GM12878 (cell line): ENCODE data around the gene LRCH4. TPM values are rescaled to one million over a fixed set of nuclear protein-coding genes. Genes with fewer than 3 reads are reported as not detected.

ENCODE experiments used
- ATAC-seq: fragments of 200-7000 bp; cut with Tn5 transposase; 3 replicates; pipeline ENCODE4 v1.9.1; 2020; ENCODE audit warnings: mild to moderate bottlenecking, moderate library complexity
- BruUV-seq: library from RNA; stranded (reverse); fragments of 400-500 nt; replicated peaks from 2 replicates; lab custom pipeline; 2021; lab: Mats Ljungman, UMichigan
- CTCF ChIA-PET: fragments of 300-600 bp; sonication (Branson Sonifier 250); formaldehyde crosslinking; extraction: SDS; loops from one replicate; lab custom pipeline; 2021; ENCODE audit warnings: inconsistent platforms; lab: Yijun Ruan, JAX
- POLR2A ChIA-PET: fragments of 350-600 bp; formaldehyde crosslinking; extraction: SDS; loops from one replicate; lab custom pipeline; 2021; ENCODE audit warnings: inconsistent platforms; lab: Charles Lee
- RAD21 ChIA-PET: fragments of 300-600 bp; sonication (Branson Sonifier 250); formaldehyde crosslinking; loops from one replicate; lab custom pipeline; 2023; ENCODE audit warnings: antibody characterized with exemption; ENCODE audit not compliant: unreplicated experiment; lab: Charles Lee
- SMC1A ChIA-PET: fragments of 300-600 bp; sonication (Branson Sonifier 250); formaldehyde crosslinking; loops from one replicate; lab custom pipeline; 2023; ENCODE audit not compliant: unreplicated experiment, uncharacterized antibody; lab: Charles Lee
- DNase-seq: peaks from one replicate; pipeline ENCODE4 v3.0.0-alpha.2; 2011; ENCODE audit warnings: low read depth, low spot score
- FAIRE-seq: peaks from 3 replicates; lab custom pipeline; 2011; peaks lifted over from hg19 to GRCh38; lab: Jason Lieb, UNC
- H2AFZ ChIP-seq: 2 replicates; pipeline ENCODE4 v1.6.0; 2011; ENCODE audit warnings: low read depth, low read length, control low read depth; ENCODE audit not compliant: control insufficient read depth
- H3K27ac ChIP-seq: 2 replicates; pipeline ENCODE4 v1.5.1; 2011; ENCODE audit warnings: control low read depth; ENCODE audit not compliant: control insufficient read depth, insufficient read depth
- H3K27me3 ChIP-seq, 2 experiments: replicated peaks in 1 of 2; 2 replicates each; pipeline versions ENCODE4 v1.6.0 to v1.6.1; 2011; ENCODE audit warnings: low read length in 1 of 2; ENCODE audit not compliant: control insufficient read depth in 2 of 2, insufficient read depth in 2 of 2
- H3K36me3 ChIP-seq, 2 experiments: 2 replicates each; pipeline ENCODE4 v1.5.1; 2011; ENCODE audit warnings: low read length in 1 of 2; ENCODE audit not compliant: control insufficient read depth in 2 of 2, insufficient read depth in 2 of 2
- H3K4me1 ChIP-seq: 2 replicates; pipeline ENCODE4 v1.6.1; 2011; ENCODE audit warnings: mild to moderate bottlenecking, low read length, moderate library complexity, mixed read lengths; ENCODE audit not compliant: control insufficient read depth, insufficient read depth
- H3K4me2 ChIP-seq: 2 replicates; pipeline ENCODE4 v1.6.0; 2011; ENCODE audit warnings: control low read depth; ENCODE audit not compliant: control insufficient read depth, insufficient read depth
- H3K4me3 ChIP-seq: fragments of 200-600 bp; sonication (generic); 2 replicates; pipeline ENCODE4 v1.5.1; 2016
- H3K79me2 ChIP-seq: 2 replicates; pipeline ENCODE4 v1.6.0; 2011; ENCODE audit warnings: low read length; ENCODE audit not compliant: control insufficient read depth, insufficient read depth
- H3K9ac ChIP-seq: 2 replicates; pipeline ENCODE4 v1.8.0; 2011; ENCODE audit warnings: low read length, control low read depth, mixed read lengths; ENCODE audit not compliant: control insufficient read depth, insufficient read depth
- H3K9me3 ChIP-seq: replicated peaks from 3 replicates; pipeline ENCODE4 v1.5.1; 2011; ENCODE audit warnings: mild to moderate bottlenecking, low read length; ENCODE audit not compliant: control insufficient read depth, insufficient read depth
- H4K20me1 ChIP-seq: 2 replicates; pipeline ENCODE4 v1.6.0; 2011; ENCODE audit not compliant: control insufficient read depth, insufficient read depth
- BCL3 ChIP-seq: IDR thresholded peaks from 2 replicates; pipeline ENCODE4 v1.6.1; 2011; ENCODE audit warnings: borderline replicate concordance, low read depth, mild to moderate bottlenecking, moderate library complexity, low read length; ENCODE audit not compliant: insufficient read depth, poor library complexity, severe bottlenecking
- ETV6 ChIP-seq, 2 experiments: fragments of 450-650 bp in 1 of 2; IDR thresholded peaks in 1 of 2; conservative IDR thresholded peaks in 1 of 2; 2 replicates each; pipeline ENCODE4 v1.6.1; 2014; ENCODE audit warnings: antibody characterized with exemption in 1 of 2, borderline replicate concordance in 1 of 2, low read depth in 1 of 2, mild to moderate bottlenecking in 1 of 2, moderate library complexity in 1 of 2
- GABPA ChIP-seq: IDR thresholded peaks from 2 replicates; pipeline ENCODE4 v1.6.1; 2014; ENCODE audit warnings: antibody characterized with exemption, low read depth, mild to moderate bottlenecking, inconsistent platforms
- HDGF ChIP-seq: fragments of 450-650 bp; IDR thresholded peaks from 2 replicates; pipeline ENCODE4 v1.6.1; 2016; ENCODE audit warnings: antibody characterized with exemption
- USF2 ChIP-seq: IDR thresholded peaks from 2 replicates; pipeline ENCODE4 v1.6.1; 2011; ENCODE audit warnings: low read depth, low read length, improper control_type of control experiment, borderline replicate concordance
- WGBS: methylation state at CpG from one replicate; pipeline ENCODE4 v1.1.6; 2016; ENCODE audit warnings: low lambda C conversion rate; ENCODE audit not compliant: insufficient replicate concordance, insufficient coverage; ENCODE audit errors: missing lambda C conversion rate; 5-methylcytosine and 5-hydroxymethylcytosine counted together
- in situ Hi-C: fragments of 300-500 bp; cut with MboI; formaldehyde crosslinking; loops from 9 replicates; pipeline ENCODE4 v1.14.3; 2018; ENCODE audit warnings: mixed read lengths
- intact Hi-C: fragments of 100-400 bp; cut with micrococcal nuclease; formaldehyde crosslinking; loops from one replicate; pipeline ENCODE4 v1.14.2; 2022; ENCODE audit not compliant: unreplicated experiment
- polyA plus RNA-seq, 11 experiments: library from polyadenylated mRNA; depleted of rRNA in 4 of 11; unstranded in 6 of 11; stranded (reverse) in 5 of 11; fragments of >200 nt; fragmentation: Nextera tagmentation in 4 of 11; fragmentation: Illumina TruSeq in 1 of 11; extraction: Ambion mirVana in 4 of 11; extraction: Trizol in 1 of 11; gene quantifications; 1 replicate in 1 of 11; 2 replicates in 10 of 11; pipeline versions ENCODE4 v1.2.1 to v1.2.3, GENCODE V29; 2011 to 2016; ENCODE audit warnings: inconsistent platforms in 2 of 11, missing spikeins in 2 of 11, low read depth in 1 of 11
- total RNA-seq, 4 experiments: library from RNA; depleted of rRNA in 3 of 4; stranded (reverse); fragments of >200 nt in 3 of 4; fragmentation: Illumina TruSeq in 1 of 4; extraction: Trizol in 1 of 4; gene quantifications; 2 replicates each; pipeline versions ENCODE4 v1.2.1 to v1.2.3, GENCODE V29; 2013 to 2021

LRCH4 gene
- total and polyA plus RNA-seq, 10 of the 15 experiments (the other 5 are each of a cell fraction or from before 2014, with no cell fraction given): 0.58 to 96.7 (median 28.4) TPM

GRCh38 chr7:100563100-100563564 is 22.8 kb downstream of the LRCH4 start:
- Histone ChIP-seq H3K9me3 (no peaks in the 10 kb centered on the region), H3K4me1 (peaks cover 8% of the 10 kb centered on the region), H3K36me3 (peaks cover 18 to 27% of the 10 kb centered on the region in 2 experiments; a peak in 3 of 4 replicates), H2AFZ (no peak overlapping the region), H3K4me2 (no peak overlapping the region), H3K27ac (no peak overlapping the region), H3K27me3 (no peaks in the 10 kb centered on the region), H3K9ac (no peak overlapping the region), H3K79me2 (no peaks in the 10 kb centered on the region), H3K4me3 (no peak overlapping the region), H4K20me1 (no peaks in the 10 kb centered on the region)
- DNase-seq: no peak
- TF ChIP-seq HDGF (no peak), USF2 (no peak), GABPA (no peak), ETV6 (conservative IDR thresholded peaks at IDR 0.05 in 1 of 2, IDR thresholded peaks at IDR 0.05 in 1 of 2; ENCODE audit: borderline replicate concordance in 1 of 2, low read depth in 1 of 2) (no peak), BCL3 (no peak)
- FAIRE-seq: no peak
- intact Hi-C loops (loop anchor here (5.0 kb wide), 1 partner anchor 129 kb away; the partner anchor contains the start of gene GIGYF1), in situ Hi-C loops (no loop called here)
- 95% methylated on average over 8 of the region's 8 CpGs for WGBS
- ChIA-PET RAD21 (interaction anchor here (1.5 to 3.7 kb wide), 3 partner anchors 21 to 129 kb away, joined by 6 to 22 read pairs (median 21); partner anchors contain the start of genes FBXO24 and LRCH4), SMC1A (interaction anchor here (1.5 kb wide), 2 partner anchors 8 to 130 kb away, joined by 5 to 6 read pairs; no protein-coding TSS in a partner anchor), CTCF (interaction anchor here (0.6 to 12.6 kb wide), 18 partner anchors 8 to 236 kb away, joined by 3 to 190 read pairs (median 4); partner anchors contain the start of genes FBXO24, LRCH4 and POP7), POLR2A (interaction anchor here (0.9 kb wide), 1 partner anchor 20 kb away, joined by 5 read pairs; no protein-coding TSS in a partner anchor)
- BruUV-seq: no TSS peak
- ATAC-seq: no peak
